Fibroblast of villous mesenchyme (primary cell): Measurements from ENCODE around the gene TBX2. TPM values are rescaled to one million over a fixed set of nuclear protein-coding genes. Genes with fewer than 3 reads are reported as not detected.

Experiments
- DNase-seq: peaks from one replicate; pipeline ENCODE4 v3.0.0-alpha.2; 2010; ENCODE audit warnings: low read depth
- H3K4me3 ChIP-seq: 2 replicates; pipeline ENCODE4 v1.5.1; 2011; ENCODE audit warnings: low read depth, mild to moderate bottlenecking, low read length
- total RNA-seq: library from RNA; depleted of rRNA; stranded (reverse); fragments of >200 nt; gene quantifications from 2 replicates; pipeline ENCODE4 v1.2.3, GENCODE V29; 2012
- TF ChIP-seq, protein P1 (sequence below): IDR thresholded peaks from 2 replicates; pipeline ENCODE4 v1.5.1; 2012; ENCODE audit warnings: low read depth, mild to moderate bottlenecking, low read length; ENCODE audit not compliant: insufficient read depth

Gene TBX2
- total RNA-seq, 1 donor: 12.5 TPM

DNA sequence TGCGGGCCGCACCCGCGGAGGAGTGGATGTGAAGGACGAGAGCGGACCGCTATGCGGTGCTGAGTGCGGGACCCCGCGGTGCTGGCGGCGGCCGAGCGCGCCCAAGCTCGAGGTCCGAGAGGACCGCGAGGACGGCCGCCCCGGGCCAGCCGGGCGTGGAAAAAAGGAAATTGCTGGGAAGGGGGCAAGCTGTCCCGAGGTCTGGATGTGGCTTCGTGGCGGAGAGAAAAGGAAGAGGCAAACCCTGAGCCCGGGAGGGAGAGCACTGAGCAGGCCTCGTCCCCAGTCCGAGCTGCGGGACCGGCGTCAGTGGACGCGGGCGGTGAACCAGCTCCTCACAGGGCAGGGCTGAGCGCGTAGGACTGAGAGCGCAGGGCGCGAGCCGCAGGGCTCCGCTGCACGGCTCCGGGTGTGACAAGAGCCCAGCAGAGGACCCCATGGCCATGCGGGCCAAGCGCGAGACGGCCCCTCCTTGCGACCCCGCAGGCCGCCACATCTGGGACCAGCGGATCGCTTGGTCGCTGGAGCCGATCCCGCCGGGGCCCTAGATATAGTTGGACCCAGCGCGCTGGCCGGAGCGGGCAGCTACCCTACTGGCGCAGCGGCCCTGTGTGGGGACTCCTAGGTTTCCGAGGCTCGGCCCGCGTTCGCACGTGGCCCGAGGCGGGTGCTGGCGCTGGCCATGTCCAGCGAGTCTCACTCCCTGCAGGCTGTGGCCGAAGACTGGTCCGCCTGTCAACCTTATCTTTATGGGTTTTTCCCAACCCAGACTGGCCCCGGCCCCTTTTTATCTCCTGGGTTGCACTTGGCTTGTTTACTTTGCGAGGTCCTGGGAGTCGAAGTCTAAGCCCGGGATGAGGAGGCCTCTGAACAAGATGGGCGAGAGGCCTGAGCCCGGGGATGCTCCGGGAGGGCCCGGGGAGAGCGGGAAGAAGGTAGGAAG lies 55.0 kb downstream of the TBX2 start:
- TF ChIP-seq, protein P1, sequence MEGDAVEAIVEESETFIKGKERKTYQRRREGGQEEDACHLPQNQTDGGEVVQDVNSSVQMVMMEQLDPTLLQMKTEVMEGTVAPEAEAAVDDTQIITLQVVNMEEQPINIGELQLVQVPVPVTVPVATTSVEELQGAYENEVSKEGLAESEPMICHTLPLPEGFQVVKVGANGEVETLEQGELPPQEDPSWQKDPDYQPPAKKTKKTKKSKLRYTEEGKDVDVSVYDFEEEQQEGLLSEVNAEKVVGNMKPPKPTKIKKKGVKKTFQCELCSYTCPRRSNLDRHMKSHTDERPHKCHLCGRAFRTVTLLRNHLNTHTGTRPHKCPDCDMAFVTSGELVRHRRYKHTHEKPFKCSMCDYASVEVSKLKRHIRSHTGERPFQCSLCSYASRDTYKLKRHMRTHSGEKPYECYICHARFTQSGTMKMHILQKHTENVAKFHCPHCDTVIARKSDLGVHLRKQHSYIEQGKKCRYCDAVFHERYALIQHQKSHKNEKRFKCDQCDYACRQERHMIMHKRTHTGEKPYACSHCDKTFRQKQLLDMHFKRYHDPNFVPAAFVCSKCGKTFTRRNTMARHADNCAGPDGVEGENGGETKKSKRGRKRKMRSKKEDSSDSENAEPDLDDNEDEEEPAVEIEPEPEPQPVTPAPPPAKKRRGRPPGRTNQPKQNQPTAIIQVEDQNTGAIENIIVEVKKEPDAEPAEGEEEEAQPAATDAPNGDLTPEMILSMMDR: no peak
- H3K4me3 ChIP-seq: no peak overlapping the region
- DNase-seq: peak; percentile 53

- DNase-seq: no peak
- H3K4me3 ChIP-seq: no peak overlapping the region
- TF ChIP-seq, protein P1: no peak
Measured at GRCh38 chr17:61455324-61456060, 55.8 kb downstream of the TBX2 start.

- H3K4me3 ChIP-seq: no peak overlapping the region
- TF ChIP-seq, protein P1: no peak
Measured at GRCh38 chr17:61456061-61456681, 56.5 kb downstream of the TBX2 start.

GRCh38 chr17:61456688-61457225 lies 57.1 kb downstream of the TBX2 start:
- DNase-seq: no peak
- H3K4me3 ChIP-seq: no peak overlapping the region
- TF ChIP-seq, protein P1: no peak

More at GRCh38 chr17:61456061-61456681, 56.5 kb downstream of the TBX2 start:
- no peak for DNase-seq

DNA sequence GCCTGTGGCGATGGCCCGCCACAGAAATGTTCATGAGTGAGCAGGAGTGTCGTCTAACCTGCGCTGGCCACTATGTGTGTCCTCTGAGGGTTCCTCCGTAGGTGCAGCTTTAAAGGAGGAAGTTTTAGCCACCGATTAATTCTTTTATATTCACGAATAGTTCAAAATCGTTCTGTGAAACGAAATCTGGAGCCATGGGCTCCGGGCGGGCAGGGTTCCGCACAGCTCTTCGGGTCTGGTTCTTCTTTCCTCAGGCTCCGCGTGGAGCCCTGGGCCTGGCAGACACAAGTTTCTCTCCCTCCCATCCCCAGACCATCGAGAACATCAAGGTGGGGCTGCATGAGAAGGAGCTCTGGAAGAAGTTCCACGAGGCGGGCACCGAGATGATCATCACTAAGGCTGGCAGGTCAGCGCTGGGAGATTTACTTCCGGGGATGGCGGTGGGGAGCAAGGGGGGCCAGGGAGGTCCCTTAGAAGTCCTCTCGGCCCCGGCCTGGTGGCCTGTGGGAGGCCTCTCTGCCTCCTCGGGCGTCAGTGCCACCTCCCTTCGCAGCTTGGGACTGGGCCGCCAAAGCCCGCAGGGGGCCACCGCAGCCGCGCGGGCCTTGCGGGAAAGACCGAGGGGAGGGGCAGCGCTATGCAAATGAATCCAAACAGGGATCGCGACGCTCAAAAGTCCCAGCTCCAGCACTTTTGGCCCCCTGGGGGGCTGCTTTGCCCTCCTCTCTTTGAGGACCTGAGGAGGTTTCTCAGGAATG lies 57.8 kb downstream of the TBX2 start:
- TF ChIP-seq, protein P1: no peak
- H3K4me3 ChIP-seq: no peak overlapping the region
- no peak for DNase-seq

DNA sequence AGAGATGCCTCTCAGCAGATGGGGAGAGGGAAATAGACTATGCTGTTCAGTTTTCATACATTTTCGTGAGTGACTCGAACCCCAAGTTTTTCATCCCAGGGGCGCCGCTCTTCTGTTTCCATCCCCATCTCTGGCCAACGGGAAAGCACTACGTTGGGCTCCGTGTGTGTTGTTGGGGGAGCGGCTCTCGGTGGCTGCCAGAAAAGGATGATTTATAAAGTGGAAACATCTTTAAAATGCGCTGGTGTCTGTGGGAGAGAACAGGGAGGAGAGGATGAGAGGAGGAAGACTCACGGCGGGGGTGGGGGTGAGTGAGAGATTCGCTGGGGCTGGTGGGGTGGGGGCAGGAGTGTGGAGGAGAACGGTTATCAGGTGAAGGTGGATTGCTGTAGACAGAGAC lies 58.4 kb downstream of the TBX2 start:
- TF ChIP-seq, protein P1: no peak
- DNase-seq: no peak
- H3K4me3 ChIP-seq: no peak overlapping the region
